Tibial artery (tissue), 4 donors: ENCODE results near the gene PKP1.

Experiments
- DNase-seq, 2 donors: peaks; one replicate each; pipeline ENCODE4 v3.0.0-alpha.2; 2019
- H3K27ac ChIP-seq, 2 donors: fragments of 200-600 bp; sonication (generic) in 1 of 2; 1 replicate in 1 of 2; 2 replicates in 1 of 2; pipeline ENCODE4 v1.5.1; 2018 to 2019; ENCODE audit warnings: mild to moderate bottlenecking in 1 of 2
- H3K27me3 ChIP-seq, 2 donors: fragments of 200-600 bp; sonication (generic) in 1 of 2; one replicate each; pipeline versions ENCODE4 v1.5.1 to v1.6.0; 2016 to 2019
- H3K36me3 ChIP-seq, 3 donors: fragments of 200-600 bp; sonication (generic) in 2 of 3; one replicate each; pipeline ENCODE4 v1.5.1; 2016 to 2019; ENCODE audit warnings: mild to moderate bottlenecking in 2 of 3
- H3K4me1 ChIP-seq, 4 donors: fragments of 200-600 bp; sonication (generic) in 2 of 4; 1 replicate in 3 of 4; 2 replicates in 1 of 4; pipeline ENCODE4 v1.5.1; 2016 to 2019
- H3K4me3 ChIP-seq, 2 donors: fragments of 200-600 bp; sonication (generic) in 1 of 2; 1 replicate in 1 of 2; 2 replicates in 1 of 2; pipeline ENCODE4 v1.5.1; 2018 to 2019; ENCODE audit warnings: mild to moderate bottlenecking in 2 of 2
- H3K9me3 ChIP-seq, 3 donors: fragments of 200-600 bp; sonication (generic) in 1 of 3; one replicate each; pipeline ENCODE4 v1.5.1; 2016 to 2019
- intact Hi-C: fragments of 100-400 bp; cut with DNase I; formaldehyde crosslinking; loops from one replicate; pipeline ENCODE4 v1.15.0; 2023; ENCODE audit warnings: low total_unique reads
- TF ChIP-seq, protein P1 (sequence below), 2 experiments: fragments of 200-600 bp in 1 of 2; fragments of 450-650 bp in 1 of 2; IDR thresholded peaks; one replicate each; pipeline ENCODE4 v1.5.1; 2017 to 2019; ENCODE audit warnings: antibody characterized with exemption in 2 of 2, mild to moderate bottlenecking in 1 of 2, moderate library complexity in 1 of 2

Gene PKP1

DNA sequence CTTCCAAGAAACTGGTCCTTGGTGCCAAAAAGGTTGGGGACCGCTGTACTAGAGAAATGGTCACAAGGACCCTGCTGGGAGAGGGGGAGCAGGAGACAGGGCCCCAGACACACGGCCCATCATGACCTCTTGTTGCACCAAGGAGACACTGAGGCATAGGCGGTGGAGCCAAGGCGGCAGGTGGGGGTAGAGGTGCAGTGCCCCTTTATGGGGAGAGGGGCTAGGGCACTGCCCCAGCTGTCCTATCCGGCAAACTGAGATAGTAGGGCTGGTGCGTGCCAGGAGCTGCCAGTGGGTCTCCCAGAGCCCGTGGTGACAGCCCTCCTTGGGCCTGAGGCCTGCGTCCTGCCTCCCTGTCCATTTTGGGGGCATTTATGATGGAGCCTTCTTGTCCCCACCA, 73.9 kb downstream of the PKP1 start:
- TF ChIP-seq, protein P1, sequence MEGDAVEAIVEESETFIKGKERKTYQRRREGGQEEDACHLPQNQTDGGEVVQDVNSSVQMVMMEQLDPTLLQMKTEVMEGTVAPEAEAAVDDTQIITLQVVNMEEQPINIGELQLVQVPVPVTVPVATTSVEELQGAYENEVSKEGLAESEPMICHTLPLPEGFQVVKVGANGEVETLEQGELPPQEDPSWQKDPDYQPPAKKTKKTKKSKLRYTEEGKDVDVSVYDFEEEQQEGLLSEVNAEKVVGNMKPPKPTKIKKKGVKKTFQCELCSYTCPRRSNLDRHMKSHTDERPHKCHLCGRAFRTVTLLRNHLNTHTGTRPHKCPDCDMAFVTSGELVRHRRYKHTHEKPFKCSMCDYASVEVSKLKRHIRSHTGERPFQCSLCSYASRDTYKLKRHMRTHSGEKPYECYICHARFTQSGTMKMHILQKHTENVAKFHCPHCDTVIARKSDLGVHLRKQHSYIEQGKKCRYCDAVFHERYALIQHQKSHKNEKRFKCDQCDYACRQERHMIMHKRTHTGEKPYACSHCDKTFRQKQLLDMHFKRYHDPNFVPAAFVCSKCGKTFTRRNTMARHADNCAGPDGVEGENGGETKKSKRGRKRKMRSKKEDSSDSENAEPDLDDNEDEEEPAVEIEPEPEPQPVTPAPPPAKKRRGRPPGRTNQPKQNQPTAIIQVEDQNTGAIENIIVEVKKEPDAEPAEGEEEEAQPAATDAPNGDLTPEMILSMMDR (IDR thresholded peaks at IDR 0.05): no peak
- H3K4me3 ChIP-seq: no peak overlapping the region
- H3K27ac ChIP-seq: no peak overlapping the region
- no peaks in the 10 kb centered on the region for H3K9me3 ChIP-seq
- no peak for DNase-seq
- no peaks in the 10 kb centered on the region for H3K36me3 ChIP-seq
- intact Hi-C loops: no loop called here
- peaks cover 0 to 58% of the 10 kb centered on the region in 2 donors for H3K27me3 ChIP-seq
- no peaks in the 10 kb centered on the region for H3K4me1 ChIP-seq

DNA sequence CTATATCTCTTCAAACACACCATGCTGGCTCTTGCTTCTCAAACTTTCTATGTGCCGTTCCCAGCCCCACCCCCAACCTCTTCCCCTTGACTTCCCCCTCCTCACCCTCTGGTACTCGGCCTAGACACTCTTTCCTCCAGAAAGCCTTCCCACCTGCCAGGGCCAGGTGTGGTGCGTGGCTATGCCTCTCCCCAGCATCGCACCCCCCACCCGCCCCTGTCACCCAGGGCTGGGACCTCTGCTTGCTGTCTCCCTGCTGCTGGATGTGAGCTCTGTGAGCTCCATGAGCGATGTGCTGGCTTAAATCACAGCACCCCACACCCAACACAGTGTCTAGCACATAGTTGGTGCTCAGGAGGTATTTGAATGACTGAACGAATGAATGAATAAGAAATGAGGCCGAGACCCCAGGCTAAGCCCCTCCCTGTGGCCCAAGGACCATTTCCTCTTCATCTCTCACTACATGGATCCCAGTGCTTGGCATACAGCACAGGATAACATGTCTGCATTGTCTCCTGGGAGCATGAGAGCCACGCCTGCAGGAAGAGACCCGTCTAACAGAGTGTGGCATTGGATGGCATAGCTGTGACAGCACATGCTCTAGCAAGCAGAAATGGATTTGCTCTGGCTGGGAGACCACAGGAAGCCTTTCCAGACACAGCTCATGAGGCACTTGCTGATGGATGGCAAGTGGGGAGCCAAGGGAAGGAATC, 74.5 kb downstream of the PKP1 start:
- Histone ChIP-seq H3K4me1 (no peaks in the 10 kb centered on the region), H3K9me3 (no peaks in the 10 kb centered on the region)
- TF ChIP-seq, protein P1 (IDR thresholded peaks at IDR 0.05): no peak

DNA sequence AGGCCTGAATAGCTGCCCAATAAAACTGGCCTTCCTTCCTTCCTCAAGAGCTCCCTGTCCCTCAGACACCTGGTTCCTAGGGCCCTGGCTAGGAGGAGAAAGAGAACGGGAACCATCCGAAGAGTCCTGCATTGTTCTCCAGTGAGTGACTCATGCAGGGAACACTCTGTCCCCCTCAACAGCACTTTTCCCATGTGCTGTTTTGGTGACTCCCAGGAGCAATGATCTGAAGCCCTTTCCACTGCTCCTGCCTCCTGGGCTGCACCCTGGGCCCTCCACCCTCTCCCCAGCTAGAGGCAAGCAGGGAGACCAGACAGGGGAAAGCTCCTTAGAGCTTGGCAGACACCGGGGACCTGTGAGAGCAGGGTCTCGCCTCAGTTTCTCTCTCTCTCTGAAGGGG, 75.3 kb downstream of the PKP1 start:
- Histone ChIP-seq H3K27ac (no peak overlapping the region), H3K4me1 (no peaks in the 10 kb centered on the region), H3K4me3 (no peak overlapping the region), H3K9me3 (no peaks in the 10 kb centered on the region), H3K36me3 (no peaks in the 10 kb centered on the region), H3K27me3 (peaks cover 0 to 51% of the 10 kb centered on the region in 2 donors)
- intact Hi-C loops: no loop called here
- DNase-seq: no peak
- TF ChIP-seq, protein P1 (IDR thresholded peaks at IDR 0.05): no peak

More for the DNA sequence above, 74.5 kb downstream of the PKP1 start:
- H3K27ac ChIP-seq: no peak overlapping the region
- intact Hi-C loops: no loop called here
- no peaks in the 10 kb centered on the region for H3K36me3 ChIP-seq
- no peak for DNase-seq
- H3K4me3 ChIP-seq: no peak overlapping the region
- H3K27me3 ChIP-seq: peaks cover 0 to 59% of the 10 kb centered on the region in 2 donors

DNA sequence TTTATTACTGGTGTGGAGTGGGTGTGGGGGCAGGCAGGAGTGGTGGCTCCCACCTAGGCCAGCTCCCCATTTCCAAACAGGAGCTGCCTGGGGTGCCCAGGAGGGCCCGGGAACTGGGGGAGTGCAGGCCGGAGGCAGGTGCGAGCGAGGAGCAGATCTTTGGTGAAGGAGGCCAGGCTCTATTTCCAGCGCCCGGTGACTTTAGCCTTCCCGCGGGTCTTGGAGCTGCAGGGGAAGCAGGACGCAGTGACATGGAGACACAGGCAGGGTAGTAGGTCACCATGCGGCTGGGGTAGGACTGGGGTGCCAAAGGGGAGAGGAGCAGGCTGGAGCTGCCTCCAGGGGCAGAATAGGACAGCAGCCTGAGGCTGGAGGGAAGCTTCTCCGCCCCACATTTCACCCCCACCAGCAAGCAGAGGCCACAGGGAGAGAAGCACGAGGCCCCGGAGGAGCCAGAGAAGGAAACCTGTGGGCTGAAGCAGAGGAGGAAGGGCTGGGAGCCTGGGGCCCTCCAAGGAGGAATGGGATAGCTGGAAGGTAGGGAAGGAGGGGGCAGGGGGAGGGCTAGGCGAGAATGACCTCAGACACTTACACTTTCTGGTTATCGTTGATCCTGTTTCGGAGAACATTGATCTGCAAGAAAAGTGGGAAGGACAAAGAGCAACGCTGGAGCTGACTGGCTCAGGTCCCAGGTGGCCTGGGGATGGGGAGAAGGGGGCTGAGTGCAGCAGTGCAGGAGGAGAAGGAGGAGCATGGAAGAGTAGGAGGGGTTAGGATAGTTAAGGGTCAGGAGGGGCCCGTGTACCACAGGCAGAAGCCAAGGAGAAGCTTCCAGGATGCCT, 75.9 kb downstream of the PKP1 start:
- no peaks in the 10 kb centered on the region for H3K4me1 ChIP-seq
- no peaks in the 10 kb centered on the region for H3K36me3 ChIP-seq
- H3K9me3 ChIP-seq: no peaks in the 10 kb centered on the region
- DNase-seq: no peak
- peaks cover 0 to 47% of the 10 kb centered on the region in 2 donors for H3K27me3 ChIP-seq
- intact Hi-C loops: no loop called here
- TF ChIP-seq, protein P1 (IDR thresholded peaks at IDR 0.05): no peak
- H3K27ac ChIP-seq: no peak overlapping the region
- no peak overlapping the region for H3K4me3 ChIP-seq

DNA sequence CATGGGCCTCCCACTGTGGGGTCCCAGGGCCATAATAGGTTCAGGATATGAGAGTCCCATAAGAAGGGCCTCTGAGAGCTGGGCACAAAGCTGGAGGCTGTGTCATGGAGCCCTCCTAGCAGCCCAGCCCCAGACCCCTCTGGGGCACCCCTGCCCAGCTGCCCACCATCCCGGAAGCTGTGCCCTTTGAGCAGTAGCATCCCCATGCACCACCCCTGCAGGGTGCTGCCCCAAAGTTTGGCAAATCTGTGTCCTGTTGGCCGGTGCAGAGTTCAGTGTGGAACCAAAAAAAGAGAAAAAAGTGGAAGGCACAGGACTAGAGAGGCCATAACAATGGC, 76.5 kb downstream of the PKP1 start:
- Histone ChIP-seq H3K9me3 (no peaks in the 10 kb centered on the region), H3K4me1 (no peaks in the 10 kb centered on the region), H3K27me3 (peaks cover 0 to 43% of the 10 kb centered on the region in 2 donors), H3K4me3 (no peak overlapping the region), H3K36me3 (no peaks in the 10 kb centered on the region), H3K27ac (no peak overlapping the region)
- DNase-seq: no peak
- TF ChIP-seq, protein P1 (IDR thresholded peaks at IDR 0.05): no peak
- intact Hi-C loops: loop anchor here (5.0 kb wide), 1 partner anchor 108 kb away; no protein-coding TSS in a partner anchor
